ENCODE data around the gene PTPRM.

The PTPRM gene

DNA sequence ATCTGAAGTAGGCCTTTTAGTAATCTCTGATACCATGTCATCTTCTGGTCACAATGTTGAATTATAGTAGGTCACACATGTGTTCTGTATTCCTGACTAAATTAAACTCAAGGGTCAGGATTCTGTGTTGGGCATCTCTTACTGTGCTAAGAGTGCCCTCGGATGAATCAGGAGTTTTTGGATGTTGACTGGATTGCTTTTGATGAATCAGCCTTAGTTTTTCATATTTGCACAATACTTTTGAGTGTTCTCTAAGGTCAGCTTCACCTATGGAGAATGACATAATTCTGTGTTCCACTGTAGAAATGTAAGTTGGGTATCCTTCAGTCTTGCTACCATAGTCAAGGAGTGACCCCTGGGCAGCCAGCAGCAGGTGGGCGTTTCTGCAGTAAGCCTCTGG is 190.1 kb downstream of the PTPRM start:
- TF ChIP-seq, protein P1, sequence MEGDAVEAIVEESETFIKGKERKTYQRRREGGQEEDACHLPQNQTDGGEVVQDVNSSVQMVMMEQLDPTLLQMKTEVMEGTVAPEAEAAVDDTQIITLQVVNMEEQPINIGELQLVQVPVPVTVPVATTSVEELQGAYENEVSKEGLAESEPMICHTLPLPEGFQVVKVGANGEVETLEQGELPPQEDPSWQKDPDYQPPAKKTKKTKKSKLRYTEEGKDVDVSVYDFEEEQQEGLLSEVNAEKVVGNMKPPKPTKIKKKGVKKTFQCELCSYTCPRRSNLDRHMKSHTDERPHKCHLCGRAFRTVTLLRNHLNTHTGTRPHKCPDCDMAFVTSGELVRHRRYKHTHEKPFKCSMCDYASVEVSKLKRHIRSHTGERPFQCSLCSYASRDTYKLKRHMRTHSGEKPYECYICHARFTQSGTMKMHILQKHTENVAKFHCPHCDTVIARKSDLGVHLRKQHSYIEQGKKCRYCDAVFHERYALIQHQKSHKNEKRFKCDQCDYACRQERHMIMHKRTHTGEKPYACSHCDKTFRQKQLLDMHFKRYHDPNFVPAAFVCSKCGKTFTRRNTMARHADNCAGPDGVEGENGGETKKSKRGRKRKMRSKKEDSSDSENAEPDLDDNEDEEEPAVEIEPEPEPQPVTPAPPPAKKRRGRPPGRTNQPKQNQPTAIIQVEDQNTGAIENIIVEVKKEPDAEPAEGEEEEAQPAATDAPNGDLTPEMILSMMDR (IDR thresholded peaks at IDR 0.05; ENCODE audit: control extremely low read depth, extremely low read depth, low read depth, missing control alignments) = no peak
- ChIA-PET CTCF (no interaction called here), POLR2A (no interaction called here)
- no peak for DNase-seq (ENCODE audit: extremely low spot score)

DNA sequence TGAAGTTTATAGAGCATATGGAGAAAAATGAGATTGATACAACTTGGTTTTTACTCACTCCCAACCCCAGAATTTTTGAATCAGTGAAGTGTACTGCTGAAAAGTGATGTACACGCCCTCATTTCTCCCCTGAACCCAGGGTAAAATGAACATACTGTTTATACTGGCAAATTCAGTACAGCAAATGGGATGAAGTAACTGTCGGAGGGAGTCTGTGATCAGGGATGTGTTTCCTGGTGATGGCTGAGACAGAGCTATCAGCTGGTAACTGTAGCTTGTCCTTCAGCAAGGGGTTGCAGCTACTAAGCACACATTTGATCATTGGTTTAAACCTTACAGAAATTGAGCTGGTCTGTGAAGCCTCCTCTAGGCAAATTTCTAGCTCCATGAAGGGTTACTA is 191.6 kb downstream of the PTPRM start:
- TF ChIP-seq, protein P1 (IDR thresholded peaks at IDR 0.05; ENCODE audit: control extremely low read depth, extremely low read depth, low read depth, missing control alignments) = no peak
- POLR2A ChIA-PET = no interaction called here
- no peak for DNase-seq (ENCODE audit: extremely low spot score)
- CTCF ChIA-PET = no interaction called here

DNA sequence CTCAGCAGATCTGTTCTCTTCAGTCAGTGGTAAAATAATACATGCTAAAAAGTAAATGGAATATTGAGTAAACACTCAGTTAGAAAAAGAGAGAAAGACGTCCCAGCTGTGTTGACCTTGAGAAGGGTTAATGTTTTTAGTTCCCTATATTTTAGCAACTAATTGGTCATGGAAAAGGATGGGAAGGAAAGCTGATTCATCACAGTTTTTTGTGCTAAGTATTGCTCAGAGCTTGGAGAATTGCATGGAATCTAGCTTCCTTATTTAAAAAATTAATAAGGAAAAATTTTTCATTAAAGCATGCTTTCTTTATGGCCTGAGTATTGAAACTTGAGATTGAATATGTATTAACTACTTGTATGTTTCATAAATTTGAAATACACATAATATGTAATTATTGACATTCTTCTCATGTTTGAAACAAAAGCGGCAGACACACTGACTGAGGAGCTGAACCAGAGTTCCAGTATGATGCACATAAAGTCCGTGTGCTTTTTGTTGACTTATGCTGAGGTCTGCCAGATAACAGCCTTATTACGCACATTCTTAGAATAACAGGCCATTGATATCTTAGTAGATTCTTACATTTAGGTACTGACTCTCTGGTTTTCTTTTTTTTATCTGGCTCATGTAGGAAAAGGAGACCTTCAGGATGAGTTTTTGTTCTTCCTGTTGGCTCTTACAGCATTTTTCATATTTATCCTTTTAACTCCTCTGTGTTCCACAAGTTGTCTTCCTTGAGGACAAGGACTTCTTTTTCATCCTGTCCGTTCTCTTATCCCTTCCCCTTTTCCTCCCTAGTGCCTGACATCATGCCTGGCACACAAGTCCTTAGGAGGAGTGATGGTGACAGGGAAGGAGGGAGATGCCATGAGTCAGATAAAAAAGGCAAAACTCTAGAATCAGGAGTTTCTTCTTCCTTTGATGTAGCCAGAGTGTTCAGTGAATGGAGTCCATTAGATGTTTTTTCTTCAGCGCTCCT is 194.1 kb downstream of the PTPRM start:
- CTCF ChIA-PET = interaction anchor here (1.6 kb wide), 1 partner anchor 14 kb away, joined by 5 read pairs; no protein-coding TSS in a partner anchor
- POLR2A ChIA-PET = no interaction called here
- no peak for DNase-seq (ENCODE audit: extremely low spot score)
- TF ChIP-seq, protein P1 (IDR thresholded peaks at IDR 0.05; ENCODE audit: control extremely low read depth, extremely low read depth, low read depth, missing control alignments) = no peak

DNA sequence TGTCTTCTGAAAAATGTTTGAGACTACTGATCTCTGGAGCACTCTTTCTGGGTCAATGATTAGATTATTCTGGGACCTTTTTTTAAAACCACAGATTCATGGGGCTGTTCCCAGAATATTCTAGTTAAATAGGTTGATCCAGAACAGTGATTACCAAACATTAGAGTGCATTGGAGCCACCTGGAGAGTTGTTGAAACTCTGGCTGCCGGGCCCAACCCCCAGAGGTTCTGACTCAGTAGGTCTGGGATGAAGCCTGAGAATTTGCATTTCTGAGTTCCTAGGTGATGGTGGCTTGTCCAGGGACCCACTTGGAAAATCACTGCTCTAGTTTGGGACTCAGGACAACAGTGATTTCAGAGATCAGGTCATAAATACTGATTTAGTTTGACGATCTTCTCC is 197.3 kb downstream of the PTPRM start:
- ChIA-PET CTCF (no interaction called here), POLR2A (no interaction called here)
- no peak for DNase-seq (ENCODE audit: extremely low spot score)
- TF ChIP-seq, protein P1 (IDR thresholded peaks at IDR 0.05; ENCODE audit: control extremely low read depth, extremely low read depth, low read depth, missing control alignments) = no peak

DNA sequence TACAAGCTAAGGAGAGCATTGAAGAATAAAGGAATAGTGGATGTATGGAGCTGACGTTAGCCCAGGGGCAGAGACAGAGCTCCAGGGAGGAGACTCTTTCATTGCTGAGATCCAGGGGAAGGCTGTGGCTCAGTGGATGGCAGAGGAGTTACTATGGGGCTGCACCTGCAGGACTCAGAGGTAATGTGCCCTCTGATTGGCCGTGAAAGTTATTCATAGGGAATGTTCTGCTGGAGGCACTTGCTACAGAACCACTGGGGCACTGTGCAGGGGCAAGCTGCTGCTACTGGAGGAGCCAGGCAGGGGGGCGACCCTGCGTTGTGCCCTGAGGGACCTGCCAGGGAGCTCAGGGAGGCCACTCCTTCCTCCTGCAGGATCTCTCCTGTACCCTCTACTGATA is 199.2 kb downstream of the PTPRM start:
- ChIA-PET POLR2A (no interaction called here), CTCF (interaction anchor here (1.0 kb wide), 1 partner anchor 57 kb away, joined by 3 read pairs; no protein-coding TSS in a partner anchor)
- no peak for DNase-seq (ENCODE audit: extremely low spot score)
- TF ChIP-seq, protein P1 (IDR thresholded peaks at IDR 0.05; ENCODE audit: control extremely low read depth, extremely low read depth, low read depth, missing control alignments) = no peak

DNA sequence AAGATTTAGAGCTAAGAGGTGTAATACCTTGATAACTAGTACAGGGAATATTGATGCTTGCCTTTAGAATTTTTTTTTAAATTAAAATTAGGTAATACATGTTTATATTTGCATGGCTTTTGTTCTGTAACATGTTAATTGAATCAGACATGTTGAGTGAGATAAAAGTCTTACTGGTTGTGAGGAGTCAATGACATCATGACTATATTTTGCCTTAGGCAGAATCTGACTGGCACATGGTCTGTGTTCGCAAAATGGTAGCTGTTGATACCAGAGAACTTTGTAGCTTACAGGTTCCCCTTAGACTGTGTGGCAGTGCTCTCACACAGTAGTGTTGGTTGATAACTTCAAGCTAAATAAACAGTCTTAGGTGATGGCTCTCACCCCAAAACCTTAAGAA is 199.7 kb downstream of the PTPRM start:
- TF ChIP-seq, protein P1 (IDR thresholded peaks at IDR 0.05; ENCODE audit: control extremely low read depth, extremely low read depth, low read depth, missing control alignments) = no peak
- DNase-seq (ENCODE audit: extremely low spot score) = no peak
- POLR2A ChIA-PET = no interaction called here
- CTCF ChIA-PET = no interaction called here
